C4-2B (cell line): ENCODE data around the gene TMEM259.

ENCODE experiments used
- H3K27ac ChIP-seq: fragments of 450-650 bp; 2 replicates; pipeline ENCODE4 v1.5.1; 2017
- ZFX ChIP-seq: fragments of 450-650 bp; IDR thresholded peaks from 2 replicates; pipeline ENCODE4 v1.6.1; 2017
- TF ChIP-seq, protein P1 (sequence below): fragments of 450-650 bp; conservative IDR thresholded peaks from 2 replicates; pipeline ENCODE4 v1.5.1; 2017; ENCODE audit warnings: mild to moderate bottlenecking

TMEM259 gene

DNA sequence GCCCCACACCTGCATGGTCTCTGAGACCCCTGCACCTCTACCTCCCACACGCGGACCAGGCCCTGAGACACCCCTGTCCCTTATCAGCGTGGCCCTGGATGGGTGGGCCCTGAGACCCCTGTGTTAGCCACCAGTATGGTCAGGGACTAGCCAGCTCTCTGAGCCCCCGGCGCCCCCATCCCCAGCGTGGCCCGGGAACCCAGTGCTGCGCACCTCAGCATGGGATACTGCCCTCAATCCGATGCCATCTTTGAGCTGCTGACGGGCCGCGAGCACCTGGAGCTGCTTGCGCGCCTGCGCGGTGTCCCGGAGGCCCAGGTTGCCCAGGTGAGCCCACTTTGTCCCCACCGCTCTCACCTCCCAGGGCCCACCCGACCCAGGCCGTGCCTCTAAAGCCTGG is 41.1 kb upstream of the TMEM259 start:
- TF ChIP-seq ZFX, result no peak
- TF ChIP-seq, protein P1, sequence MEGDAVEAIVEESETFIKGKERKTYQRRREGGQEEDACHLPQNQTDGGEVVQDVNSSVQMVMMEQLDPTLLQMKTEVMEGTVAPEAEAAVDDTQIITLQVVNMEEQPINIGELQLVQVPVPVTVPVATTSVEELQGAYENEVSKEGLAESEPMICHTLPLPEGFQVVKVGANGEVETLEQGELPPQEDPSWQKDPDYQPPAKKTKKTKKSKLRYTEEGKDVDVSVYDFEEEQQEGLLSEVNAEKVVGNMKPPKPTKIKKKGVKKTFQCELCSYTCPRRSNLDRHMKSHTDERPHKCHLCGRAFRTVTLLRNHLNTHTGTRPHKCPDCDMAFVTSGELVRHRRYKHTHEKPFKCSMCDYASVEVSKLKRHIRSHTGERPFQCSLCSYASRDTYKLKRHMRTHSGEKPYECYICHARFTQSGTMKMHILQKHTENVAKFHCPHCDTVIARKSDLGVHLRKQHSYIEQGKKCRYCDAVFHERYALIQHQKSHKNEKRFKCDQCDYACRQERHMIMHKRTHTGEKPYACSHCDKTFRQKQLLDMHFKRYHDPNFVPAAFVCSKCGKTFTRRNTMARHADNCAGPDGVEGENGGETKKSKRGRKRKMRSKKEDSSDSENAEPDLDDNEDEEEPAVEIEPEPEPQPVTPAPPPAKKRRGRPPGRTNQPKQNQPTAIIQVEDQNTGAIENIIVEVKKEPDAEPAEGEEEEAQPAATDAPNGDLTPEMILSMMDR, result no peak
- no peak overlapping the region for H3K27ac ChIP-seq

DNA sequence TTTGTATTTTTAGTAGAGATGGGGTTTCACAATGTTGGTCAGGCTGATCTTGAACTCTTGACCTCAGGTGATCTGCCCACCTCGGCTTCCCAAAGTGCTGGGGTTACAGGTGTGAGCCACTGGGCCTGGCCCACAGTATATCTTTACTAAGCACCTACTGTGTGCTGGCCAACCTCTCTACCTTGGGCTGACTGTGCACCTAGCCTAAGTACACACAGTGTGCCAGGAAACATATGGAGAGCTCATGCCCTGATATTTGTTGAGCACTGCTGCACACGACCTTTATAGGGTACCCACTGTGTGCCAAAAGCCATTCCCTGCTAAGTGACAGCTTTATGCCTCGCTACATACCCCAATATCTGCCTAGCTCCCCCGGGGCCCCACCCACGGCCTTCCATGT is 39.8 kb upstream of the TMEM259 start:
- TF ChIP-seq, protein P1, result no peak
- no peak for TF ChIP-seq ZFX

DNA sequence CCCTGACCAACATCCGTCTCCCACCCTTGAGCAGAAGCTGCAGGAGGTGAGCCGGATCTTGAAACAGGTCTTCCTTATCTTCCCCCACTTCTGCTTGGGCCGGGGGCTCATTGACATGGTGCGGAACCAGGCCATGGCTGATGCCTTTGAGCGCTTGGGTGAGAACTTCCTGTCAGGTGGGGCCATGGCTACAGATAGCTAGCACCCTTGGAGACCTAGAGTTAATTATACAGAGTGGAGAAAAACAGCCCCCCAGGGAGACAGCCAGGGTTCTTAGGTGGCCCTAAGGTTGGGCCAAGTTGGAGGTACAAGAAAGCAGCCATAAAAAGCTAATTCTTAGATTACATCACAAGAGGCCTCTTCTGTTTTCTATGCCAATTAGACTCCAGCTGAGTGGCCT is 37.2 kb upstream of the TMEM259 start:
- H3K27ac ChIP-seq, result no peak overlapping the region
- TF ChIP-seq, protein P1, result no peak
- TF ChIP-seq ZFX, result no peak

More for the DNA sequence above, 39.8 kb upstream of the TMEM259 start:
- H3K27ac ChIP-seq, result no peak overlapping the region

DNA sequence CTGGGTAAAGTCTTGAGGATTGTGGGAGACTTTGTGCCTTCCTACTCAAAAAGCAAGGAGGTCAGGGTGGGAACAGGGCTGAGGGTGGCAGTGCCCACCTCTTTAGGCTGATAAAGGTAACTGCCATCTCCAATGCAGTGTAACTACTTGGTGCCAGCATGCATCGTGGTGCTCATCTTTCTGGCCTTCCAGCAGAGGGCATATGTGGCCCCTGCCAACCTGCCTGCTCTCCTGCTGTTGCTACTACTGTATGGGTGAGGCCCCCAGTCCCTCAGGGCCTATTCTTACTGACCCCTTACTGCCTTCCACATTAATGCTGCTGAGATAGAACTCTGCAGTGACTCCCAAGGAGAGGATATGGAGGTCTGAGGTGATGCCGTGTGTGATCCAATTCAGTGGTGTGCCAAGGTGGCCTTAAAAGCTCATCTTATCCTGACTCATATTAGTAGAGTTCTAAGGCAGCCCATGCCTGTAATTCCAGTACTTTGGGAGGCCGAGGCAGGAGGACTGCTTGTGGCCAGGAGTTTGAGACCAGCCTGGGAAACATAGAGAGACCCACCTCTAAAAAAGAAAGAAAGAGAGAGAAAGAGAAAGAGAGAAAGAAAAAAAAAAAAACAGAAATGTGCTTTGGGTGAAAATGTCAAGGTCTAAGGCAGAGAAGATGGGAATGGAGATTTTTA is 36.4 kb upstream of the TMEM259 start:
- TF ChIP-seq, protein P1, result no peak
- TF ChIP-seq ZFX, result no peak
- no peak overlapping the region for H3K27ac ChIP-seq

DNA sequence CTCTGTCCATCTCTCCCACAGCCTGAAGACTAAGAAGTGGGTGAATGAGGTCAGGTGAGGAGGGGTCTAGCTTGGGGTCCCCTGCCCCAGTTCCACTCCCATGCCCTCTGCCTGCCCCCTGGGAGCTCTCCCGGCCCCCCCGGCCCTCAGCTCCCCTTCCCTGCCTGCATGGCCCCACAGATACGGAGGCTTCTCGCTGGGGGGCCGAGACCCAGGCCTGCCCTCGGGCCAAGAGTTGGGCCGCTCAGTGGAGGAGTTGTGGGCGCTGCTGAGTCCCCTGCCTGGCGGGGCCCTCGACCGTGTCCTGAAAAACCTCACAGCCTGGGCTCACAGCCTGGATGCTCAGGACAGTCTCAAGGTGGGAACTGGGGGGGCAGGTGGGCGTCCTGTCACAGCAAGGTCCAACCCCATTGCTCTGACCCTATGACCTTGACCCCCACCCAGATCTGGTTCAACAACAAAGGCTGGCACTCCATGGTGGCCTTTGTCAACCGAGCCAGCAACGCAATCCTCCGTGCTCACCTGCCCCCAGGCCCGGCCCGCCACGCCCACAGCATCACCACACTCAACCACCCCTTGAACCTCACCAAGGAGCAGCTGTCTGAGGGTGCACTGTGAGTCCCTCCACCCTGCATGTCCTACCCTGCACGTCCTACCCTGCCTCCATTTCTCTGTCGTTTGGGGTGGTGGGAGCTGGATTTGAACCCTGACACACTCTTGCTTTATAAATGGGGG is 35.1 kb upstream of the TMEM259 start:
- TF ChIP-seq, protein P1, result no peak
- no peak for TF ChIP-seq ZFX

DNA sequence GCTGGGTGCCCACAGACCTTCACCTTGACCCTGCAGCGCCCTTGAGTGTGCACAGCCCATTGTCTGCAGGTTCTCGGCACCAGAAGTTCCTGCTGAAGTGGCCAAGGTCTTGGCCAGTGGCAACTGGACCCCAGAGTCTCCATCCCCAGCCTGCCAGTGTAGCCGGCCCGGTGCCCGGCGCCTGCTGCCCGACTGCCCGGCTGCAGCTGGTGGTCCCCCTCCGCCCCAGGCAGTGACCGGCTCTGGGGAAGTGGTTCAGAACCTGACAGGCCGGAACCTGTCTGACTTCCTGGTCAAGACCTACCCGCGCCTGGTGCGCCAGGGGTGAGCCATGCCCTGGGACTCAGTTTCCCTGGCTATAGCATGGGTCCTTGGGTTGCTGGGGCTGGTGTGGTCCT is 34.1 kb upstream of the TMEM259 start:
- no peak overlapping the region for H3K27ac ChIP-seq
- TF ChIP-seq, protein P1, result no peak
- no peak for TF ChIP-seq ZFX

More for the DNA sequence above, 35.1 kb upstream of the TMEM259 start:
- no peak overlapping the region for H3K27ac ChIP-seq
